Measurements from ENCODE around the gene LRRC46.
A peak's percentile ranks its signal among the peaks of the same experiment; 100 is the strongest.

LRRC46 gene

GRCh38 chr17:47808830-47809480, 22.5 kb upstream of the LRRC46 start:
- no peak for DNase-seq (ENCODE audit: low read depth)

- DNase-seq (ENCODE audit: low read depth), result peak; percentile 96
Observed at GRCh38 chr17:47810200-47810821, 21.2 kb upstream of the LRRC46 start.

DNA sequence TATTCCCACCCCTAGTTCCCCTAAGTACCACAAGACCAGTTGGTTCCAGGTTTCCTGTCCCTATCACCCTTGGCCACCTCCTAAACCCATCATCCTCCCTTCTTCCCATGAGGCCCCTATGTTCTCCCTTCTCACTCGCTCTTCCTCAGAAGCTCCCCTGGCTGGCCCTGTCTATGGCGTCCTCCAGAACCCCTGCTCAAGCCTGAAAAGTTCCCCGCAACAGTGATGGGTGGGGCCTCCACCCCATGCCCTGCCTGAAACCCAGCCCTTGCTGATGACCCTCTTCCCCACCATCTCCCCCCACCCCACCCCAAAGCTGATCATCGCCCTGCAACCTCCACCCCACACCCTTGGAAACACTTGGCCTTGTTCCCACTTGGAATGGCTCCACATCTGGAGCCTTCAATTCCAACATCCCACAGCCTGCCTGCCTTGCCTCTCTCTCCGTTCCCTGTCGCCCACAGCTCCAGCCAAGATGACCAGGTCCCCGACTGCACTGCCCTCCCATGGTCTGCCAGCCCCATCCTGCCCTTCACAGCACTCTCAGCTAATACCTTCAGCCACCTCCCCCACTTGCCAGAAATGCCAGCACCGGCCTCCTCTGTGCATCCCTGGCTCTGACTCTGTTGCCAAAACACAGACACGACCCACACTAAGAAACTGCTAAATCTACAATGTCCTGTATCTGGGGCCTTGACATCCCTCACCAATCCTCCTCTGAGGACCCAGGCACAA, 20.4 kb upstream of the LRRC46 start:
- DNase-seq (ENCODE audit: low read depth), result no peak

DNA sequence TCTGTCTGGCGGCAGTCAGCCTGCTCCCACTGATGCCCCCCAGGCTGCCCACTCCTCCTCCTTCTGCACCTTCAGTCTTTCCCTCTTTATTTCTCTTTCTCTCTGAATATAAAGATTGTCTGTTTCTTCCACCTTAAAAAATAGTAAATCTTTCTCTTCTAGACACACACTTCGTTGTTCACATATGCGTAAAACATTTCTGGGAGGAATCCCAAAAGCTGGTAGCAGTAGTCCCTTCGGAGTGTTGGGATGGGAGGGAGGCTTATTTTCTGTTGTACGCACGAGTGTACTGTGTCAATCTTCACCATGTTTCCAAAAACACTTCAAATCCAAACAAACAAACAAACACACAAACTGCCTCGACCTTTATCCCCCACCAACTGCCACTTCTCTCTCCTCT, 19.8 kb upstream of the LRRC46 start:
- DNase-seq (ENCODE audit: low read depth), result no peak

DNA sequence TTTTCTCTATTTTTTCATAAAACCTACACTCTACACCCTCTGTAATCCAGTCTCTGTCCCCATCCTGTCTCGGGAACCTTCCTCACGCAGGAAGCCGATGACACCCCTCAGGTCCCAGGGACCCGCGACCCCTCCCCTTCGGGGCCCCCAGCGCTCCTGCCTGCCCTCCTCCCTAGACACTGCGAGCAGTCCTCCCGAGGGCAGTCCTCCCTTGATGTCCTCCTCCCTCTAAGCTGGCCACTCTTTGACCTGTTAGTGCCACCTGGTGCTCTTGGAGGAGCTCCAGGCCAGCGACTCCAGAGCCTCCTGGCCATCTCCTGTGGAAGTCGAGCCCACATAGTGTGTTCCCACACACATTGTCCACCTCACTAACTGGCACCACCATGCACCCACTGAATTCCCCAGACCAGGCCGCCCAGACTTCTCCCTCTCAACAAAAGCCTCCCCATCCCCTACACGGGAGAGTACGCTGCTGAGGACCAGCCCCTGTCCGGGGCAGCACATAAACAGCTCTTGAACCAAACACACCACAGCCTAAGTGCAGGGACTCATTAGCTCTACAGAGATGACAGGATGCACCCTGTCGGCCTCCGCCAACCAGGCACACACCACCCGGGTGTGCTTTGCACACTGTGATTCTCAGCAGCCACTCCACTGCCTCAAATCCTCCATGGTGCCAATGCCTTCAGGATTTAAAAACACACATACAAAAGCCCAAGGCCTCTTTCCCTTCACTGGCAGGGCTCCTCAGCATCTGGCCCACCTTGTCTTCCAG, 19.1 kb upstream of the LRRC46 start:
- DNase-seq (ENCODE audit: low read depth), result no peak

- DNase-seq (ENCODE audit: low read depth), result no peak
Observed at GRCh38 chr17:47813077-47813476, 18.4 kb upstream of the LRRC46 start.

DNA sequence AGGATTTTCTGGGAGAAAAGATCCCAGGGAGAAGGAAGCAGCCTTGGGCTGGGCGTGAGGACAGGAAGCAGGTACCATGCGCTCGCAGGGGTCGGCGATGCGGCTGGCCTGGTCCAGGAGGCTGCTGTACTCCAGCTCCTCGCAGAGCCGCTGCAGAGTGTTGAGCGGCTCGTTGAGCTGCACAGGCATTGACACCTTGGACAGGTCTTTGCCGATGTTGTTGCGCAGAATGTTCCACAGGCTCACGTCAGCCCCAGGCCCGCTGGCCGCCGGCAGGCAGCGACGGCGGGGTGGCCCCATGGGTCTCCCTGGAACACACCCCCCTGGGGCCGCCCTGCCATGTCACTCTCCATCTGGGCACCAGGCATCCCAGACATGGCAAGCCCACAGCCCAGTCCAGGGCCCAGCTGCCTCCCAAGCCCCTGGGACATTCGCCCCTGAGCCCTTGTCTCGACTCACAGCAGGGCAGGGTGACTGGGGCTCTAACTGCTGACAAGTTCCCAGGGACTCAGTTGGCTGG, 17.9 kb upstream of the LRRC46 start:
- no peak for DNase-seq (ENCODE audit: low read depth)

DNA sequence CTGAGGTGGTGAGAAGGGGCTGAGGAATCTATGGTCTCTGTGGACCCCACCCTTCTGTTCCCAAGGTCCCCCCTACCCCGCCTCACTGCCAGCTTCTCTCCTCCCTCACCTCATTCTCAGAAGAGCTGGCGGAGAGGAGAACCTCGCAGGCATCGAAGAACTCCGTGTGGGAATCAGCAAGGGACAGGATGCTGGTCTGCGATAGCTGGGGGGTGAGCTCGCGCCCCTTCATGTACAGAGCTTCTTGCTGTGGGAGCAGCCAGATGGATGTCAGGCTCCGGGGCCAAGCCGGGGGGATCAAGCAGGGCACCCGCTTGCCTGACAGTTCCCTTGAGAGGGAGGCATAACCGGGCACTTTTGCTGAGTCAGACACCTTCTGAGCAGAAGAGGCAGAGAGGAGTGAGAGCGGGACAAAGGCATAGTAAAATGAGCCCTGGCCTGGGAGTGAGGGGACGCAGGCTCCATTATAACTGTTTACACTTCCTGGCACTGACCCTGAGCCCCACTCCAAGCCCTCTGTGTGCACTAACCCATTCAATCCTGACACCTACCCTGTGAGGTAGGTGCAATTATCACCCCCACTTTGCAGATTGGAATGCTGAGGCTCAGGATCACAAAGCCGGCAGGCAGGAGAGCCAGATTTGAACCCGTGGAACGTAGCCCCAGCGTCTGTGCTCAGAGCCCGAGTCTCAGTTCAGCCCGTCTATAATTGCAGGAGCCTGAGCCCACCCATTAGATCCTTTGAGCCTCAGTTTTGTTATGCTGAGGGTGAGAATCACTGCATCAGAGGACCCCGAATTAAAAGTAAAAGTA, 16.2 kb upstream of the LRRC46 start:
- DNase-seq (ENCODE audit: low read depth), result no peak

DNA sequence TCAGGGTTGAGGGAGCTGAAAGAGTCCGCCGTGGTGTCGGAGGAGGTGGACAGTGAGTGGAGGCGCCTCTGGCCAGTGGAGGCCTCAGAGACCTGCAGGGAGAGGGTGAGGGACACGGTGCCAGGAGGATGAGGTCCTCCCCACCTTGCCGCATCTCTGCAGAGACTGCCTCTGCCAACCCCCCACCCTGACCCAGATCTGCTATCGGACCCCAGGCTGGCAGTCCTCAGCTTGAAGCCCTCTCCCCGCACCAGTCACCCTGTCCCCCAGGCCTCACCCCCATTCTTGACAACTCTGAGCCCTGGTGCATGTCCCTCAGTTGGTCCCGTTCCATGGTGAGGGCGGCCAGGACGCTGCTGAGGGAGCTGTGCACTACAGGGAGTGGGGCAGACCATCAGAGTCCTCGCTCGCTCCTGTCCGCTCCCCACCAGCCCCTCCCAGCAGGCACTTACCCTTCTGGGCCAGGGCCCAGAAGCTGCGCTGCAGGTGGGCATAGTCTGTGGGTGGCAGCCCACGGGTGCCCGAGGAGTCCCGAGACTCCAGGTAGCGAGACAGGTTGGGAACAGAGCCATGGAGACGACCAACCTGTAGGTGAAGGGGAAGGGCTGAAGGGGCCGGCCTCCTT, 15.2 kb upstream of the LRRC46 start:
- no peak for DNase-seq (ENCODE audit: low read depth)

- no peak for DNase-seq (ENCODE audit: low read depth)
Observed at GRCh38 chr17:47816947-47817346, 14.5 kb upstream of the LRRC46 start.

- no peak for DNase-seq (ENCODE audit: low read depth)
Observed at GRCh38 chr17:47818002-47818695, 13.3 kb upstream of the LRRC46 start.

DNA sequence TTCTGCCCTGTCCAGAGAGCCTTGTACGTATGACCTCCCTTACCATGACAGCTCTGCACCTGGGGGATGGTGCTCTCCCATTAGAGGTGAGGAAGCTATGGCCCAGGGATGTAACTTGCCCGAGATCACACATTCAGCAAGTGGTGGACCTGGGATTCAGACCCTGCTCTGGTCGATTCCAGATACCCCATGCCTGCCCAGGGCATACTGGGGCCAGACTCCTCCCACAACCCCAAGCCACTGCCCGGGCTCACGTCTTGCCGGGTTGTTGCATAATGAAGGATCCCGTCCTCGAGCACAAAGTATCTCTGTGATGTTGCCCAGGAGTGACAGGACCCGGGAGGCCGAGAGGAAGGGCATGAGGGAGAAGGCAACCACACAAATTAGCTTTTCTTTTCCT, 12.0 kb upstream of the LRRC46 start:
- no peak for DNase-seq (ENCODE audit: low read depth)

DNA sequence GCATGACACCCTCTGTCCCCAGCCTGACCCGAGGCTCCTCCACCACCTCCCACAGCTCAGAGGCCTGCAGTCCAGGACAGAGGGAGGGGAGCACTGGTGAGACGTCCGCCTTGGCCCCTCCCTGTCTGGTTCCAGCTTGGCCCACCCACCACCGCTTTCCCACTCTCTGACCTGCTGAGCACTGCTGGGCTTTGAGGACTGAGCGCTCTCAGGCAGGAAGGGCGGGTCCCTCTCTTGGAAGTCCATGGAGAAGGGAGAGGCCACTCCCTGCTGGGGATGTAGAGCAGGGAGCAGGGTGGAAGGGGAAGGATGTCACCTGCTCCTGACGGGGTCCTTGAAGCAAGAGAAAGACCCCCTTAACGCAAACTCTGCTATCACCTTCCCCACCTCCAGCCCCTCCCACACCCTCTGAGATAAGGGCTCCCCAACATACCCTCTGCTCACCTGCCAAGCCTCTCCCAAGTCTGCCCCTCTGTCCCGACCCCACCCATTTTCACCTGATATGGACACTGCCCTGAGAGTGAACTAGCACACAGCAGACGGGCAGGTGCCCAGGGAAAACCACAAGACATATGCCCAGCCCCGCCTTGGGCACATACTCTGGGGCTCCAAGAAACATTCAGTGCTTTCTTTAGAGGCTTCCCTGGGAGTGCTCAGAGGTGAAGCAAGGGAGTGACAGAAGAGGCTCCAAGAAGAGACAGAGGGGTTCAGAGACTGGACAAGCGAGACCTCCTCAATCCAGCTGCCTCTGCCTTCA, 11.3 kb upstream of the LRRC46 start:
- DNase-seq (ENCODE audit: low read depth), result no peak

- DNase-seq (ENCODE audit: low read depth), result no peak
Observed at GRCh38 chr17:47821031-47821423, 10.4 kb upstream of the LRRC46 start.

- peak; percentile 94 for DNase-seq (ENCODE audit: low read depth)
Observed at GRCh38 chr17:47821424-47822391, 9.8 kb upstream of the LRRC46 start, which contains the start of gene OSBPL7. OSBPL7 (minus strand) TSS chr17:47821794; CDS start chr17:47820278, 1,516 bp downstream.

DNA sequence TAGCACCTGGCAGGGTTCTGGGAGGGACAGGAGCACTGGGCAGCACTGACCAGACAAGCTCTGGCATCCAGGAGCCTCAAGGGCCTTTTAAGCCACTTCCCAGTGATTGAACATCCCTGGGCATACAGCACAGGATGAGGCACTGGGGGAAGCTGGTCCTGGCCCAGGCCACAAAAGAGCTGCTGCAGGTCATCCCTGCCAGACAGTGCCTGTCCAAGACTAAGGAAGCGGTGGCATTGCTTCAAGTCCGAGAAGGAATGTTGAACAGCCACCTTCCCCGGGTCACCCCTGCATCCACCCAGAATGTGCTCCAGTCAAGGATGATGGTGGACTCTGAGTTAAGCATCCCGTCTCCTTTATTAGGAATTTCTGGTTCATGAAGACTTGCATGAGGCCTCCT, 8.7 kb upstream of the LRRC46 start:
- no peak for DNase-seq (ENCODE audit: low read depth)

- DNase-seq (ENCODE audit: low read depth), result no peak
Observed at GRCh38 chr17:47823519-47823918, 8.0 kb upstream of the LRRC46 start.

GRCh38 chr17:47829870-47830269, 1.6 kb upstream of the LRRC46 start:
- DNase-seq (ENCODE audit: low read depth), result no peak

All from ELR (cell line).